Endothelial cell (in vitro differentiated cells): ENCODE measurements around the gene SPATA18. TPM values are rescaled to one million over a fixed set of nuclear protein-coding genes. Genes with fewer than 3 reads are reported as not detected.
A peak's percentile ranks its signal among the peaks of the same experiment; 100 is the strongest.

Experiments
- DNase-seq: peaks from one replicate; pipeline ENCODE4 v3.0.0; 2021; ENCODE audit warnings: low spot score
- H3K27ac Mint-ChIP-seq: one replicate; pipeline ENCODE4 v1.8.0; 2021; ENCODE audit warnings: mixed read lengths, inconsistent platforms; ENCODE audit not compliant: unreplicated experiment
- H3K27me3 Mint-ChIP-seq: one replicate; pipeline ENCODE4 v1.8.0; 2021; ENCODE audit warnings: mild to moderate bottlenecking, moderate library complexity, mixed read lengths, inconsistent platforms; ENCODE audit not compliant: unreplicated experiment
- H3K36me3 Mint-ChIP-seq: one replicate; pipeline ENCODE4 v1.8.0; 2021; ENCODE audit warnings: mild to moderate bottlenecking, low read depth, mixed read lengths, inconsistent platforms; ENCODE audit not compliant: unreplicated experiment
- H3K4me1 Mint-ChIP-seq: one replicate; pipeline ENCODE4 v1.8.0; 2021; ENCODE audit warnings: mild to moderate bottlenecking, mixed read lengths, inconsistent platforms; ENCODE audit not compliant: unreplicated experiment
- H3K4me3 Mint-ChIP-seq: one replicate; pipeline ENCODE4 v1.8.0; 2021; ENCODE audit warnings: mild to moderate bottlenecking, mixed read lengths, inconsistent platforms; ENCODE audit not compliant: unreplicated experiment
- H3K9me3 Mint-ChIP-seq: one replicate; pipeline ENCODE4 v1.8.0; 2021; ENCODE audit warnings: mixed read lengths, inconsistent platforms; ENCODE audit not compliant: unreplicated experiment
- CTCF ChIP-seq: fragments of 200-600 bp; sonication (generic); IDR thresholded peaks from one replicate; pipeline ENCODE4 v1.5.0; 2021; ENCODE audit warnings: antibody characterized with exemption; ENCODE audit not compliant: unreplicated experiment
- total RNA-seq: library from RNA; stranded (reverse); fragmentation: NEBNext Ultra II Directional; extraction: Animal tissue kit (Norgen Biotek cat#: 25700); gene quantifications from one replicate; pipeline ENCODE4 v1.2.1, GENCODE V29; 2021; ENCODE audit not compliant: unreplicated experiment

Gene SPATA18
- total RNA-seq, 1 donor from 2014 or later, result 17.3 TPM

GRCh38 chr4:52103319-52103718, 52.2 kb downstream of the SPATA18 start:
- DNase-seq, result peak; percentile 26
- no peak overlapping the region for H3K27ac Mint-ChIP-seq
- no peak overlapping the region for H3K4me3 Mint-ChIP-seq
- H3K36me3 Mint-ChIP-seq, result no peaks in the 10 kb centered on the region
- H3K9me3 Mint-ChIP-seq, result no peaks in the 10 kb centered on the region
- peaks cover 5% of the 10 kb centered on the region for H3K4me1 Mint-ChIP-seq
- TF ChIP-seq CTCF, result no peak
- H3K27me3 Mint-ChIP-seq, result no peaks in the 10 kb centered on the region

GRCh38 chr4:52105276-52105675, 54.2 kb downstream of the SPATA18 start:
- peaks cover 5% of the 10 kb centered on the region for H3K4me1 Mint-ChIP-seq
- H3K9me3 Mint-ChIP-seq, result no peaks in the 10 kb centered on the region
- H3K27ac Mint-ChIP-seq, result no peak overlapping the region
- no peak overlapping the region for H3K4me3 Mint-ChIP-seq
- H3K36me3 Mint-ChIP-seq, result no peaks in the 10 kb centered on the region
- no peak for TF ChIP-seq CTCF
- DNase-seq, result no peak
- no peaks in the 10 kb centered on the region for H3K27me3 Mint-ChIP-seq

GRCh38 chr4:52106191-52106590, 55.1 kb downstream of the SPATA18 start:
- H3K4me3 Mint-ChIP-seq, result no peak overlapping the region
- no peak for DNase-seq
- no peaks in the 10 kb centered on the region for H3K36me3 Mint-ChIP-seq
- TF ChIP-seq CTCF, result no peak
- peaks cover 5% of the 10 kb centered on the region for H3K4me1 Mint-ChIP-seq
- no peak overlapping the region for H3K27ac Mint-ChIP-seq
- no peaks in the 10 kb centered on the region for H3K27me3 Mint-ChIP-seq
- no peaks in the 10 kb centered on the region for H3K9me3 Mint-ChIP-seq

- H3K4me3 Mint-ChIP-seq, result no peak overlapping the region
- no peaks in the 10 kb centered on the region for H3K27me3 Mint-ChIP-seq
- no peak for TF ChIP-seq CTCF
- no peak overlapping the region for H3K27ac Mint-ChIP-seq
- no peaks in the 10 kb centered on the region for H3K9me3 Mint-ChIP-seq
- no peak for DNase-seq
- peaks cover 5% of the 10 kb centered on the region for H3K4me1 Mint-ChIP-seq
- H3K36me3 Mint-ChIP-seq, result no peaks in the 10 kb centered on the region
Observed at GRCh38 chr4:52106660-52107059, 55.6 kb downstream of the SPATA18 start.

GRCh38 chr4:52107336-52107735, 56.2 kb downstream of the SPATA18 start:
- TF ChIP-seq CTCF, result no peak
- no peak for DNase-seq
- H3K4me3 Mint-ChIP-seq, result no peak overlapping the region
- no peaks in the 10 kb centered on the region for H3K9me3 Mint-ChIP-seq
- no peaks in the 10 kb centered on the region for H3K36me3 Mint-ChIP-seq
- no peak overlapping the region for H3K27ac Mint-ChIP-seq
- peaks cover 5% of the 10 kb centered on the region for H3K4me1 Mint-ChIP-seq
- no peaks in the 10 kb centered on the region for H3K27me3 Mint-ChIP-seq
